ENCODE measurements around the gene UBE2G2. TPM values are rescaled to one million over a fixed set of nuclear protein-coding genes. Genes with fewer than 3 reads are reported as not detected.

UBE2G2 gene
- total RNA-seq, 1 experiment from 2014 or later = 68.3 TPM

DNA sequence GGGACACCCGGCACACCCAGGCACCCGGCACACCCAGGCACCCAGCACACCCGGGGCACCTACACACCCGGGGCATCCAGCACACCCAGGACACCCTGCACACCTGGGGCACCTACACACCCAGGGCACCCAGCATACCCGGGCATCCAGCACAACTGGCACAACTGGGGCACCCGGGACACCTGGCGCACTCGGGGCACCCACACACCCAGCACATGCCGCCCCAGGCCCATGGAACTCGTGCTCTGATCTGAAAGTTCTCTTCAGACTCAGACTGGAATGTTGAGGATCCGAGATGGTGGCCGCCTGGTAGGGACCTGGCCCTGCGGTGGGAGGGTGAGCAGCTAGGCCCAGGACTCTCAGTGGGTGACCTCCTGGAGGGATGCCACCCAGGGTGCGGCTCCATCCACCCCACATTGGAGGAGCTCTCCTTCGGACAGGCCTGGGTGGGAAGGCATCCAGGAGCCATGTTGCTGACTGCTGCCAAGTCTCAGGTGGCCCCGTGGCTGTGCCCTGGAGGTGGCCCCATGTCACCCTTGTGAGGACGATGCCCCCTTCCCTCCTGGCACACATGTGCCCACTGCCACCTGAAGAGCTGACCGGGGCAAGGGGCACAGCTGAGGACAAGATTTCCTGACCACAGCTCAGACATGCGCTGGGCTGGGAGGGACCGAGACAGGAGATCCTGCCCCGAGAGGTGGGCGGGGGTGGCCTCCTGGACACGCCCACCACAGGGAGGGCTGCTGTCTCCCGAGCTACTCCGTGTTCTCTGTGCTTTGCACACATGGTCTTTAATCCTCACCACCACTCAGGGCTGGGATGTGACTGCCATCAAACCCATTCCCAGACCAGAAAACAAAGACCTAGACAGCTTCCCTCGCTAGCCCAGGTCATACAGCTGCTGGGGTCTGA lies 37.0 kb downstream of the UBE2G2 start:
- no peak for DNase-seq (ENCODE audit: low spot score)

- DNase-seq (ENCODE audit: low spot score) = no peak
These were observed 37.9 kb downstream of the UBE2G2 start for GRCh38 chr21:44763451-44764318.

DNA sequence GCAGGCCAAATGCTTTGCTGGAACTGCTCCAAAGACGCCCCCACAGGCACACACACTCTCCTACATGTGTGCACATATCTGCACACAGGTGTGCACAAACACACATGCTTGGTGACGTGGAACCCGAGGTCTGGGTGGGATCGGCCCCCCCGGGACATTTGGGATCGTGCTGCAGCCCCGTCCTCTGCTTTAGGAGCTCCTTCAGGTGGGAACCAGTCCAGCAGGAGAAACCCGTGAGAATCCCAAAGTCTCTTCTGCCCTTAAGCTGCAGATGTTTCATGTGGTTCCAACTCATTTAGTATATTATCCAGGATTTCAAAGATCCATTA lies 38.6 kb downstream of the UBE2G2 start:
- no peak for DNase-seq (ENCODE audit: low spot score)

GRCh38 chr21:44762221-44763049 lies 39.2 kb downstream of the UBE2G2 start:
- no peak for DNase-seq (ENCODE audit: low spot score)

GRCh38 chr21:44761747-44762208 lies 39.8 kb downstream of the UBE2G2 start:
- DNase-seq (ENCODE audit: low spot score) = no peak

DNA sequence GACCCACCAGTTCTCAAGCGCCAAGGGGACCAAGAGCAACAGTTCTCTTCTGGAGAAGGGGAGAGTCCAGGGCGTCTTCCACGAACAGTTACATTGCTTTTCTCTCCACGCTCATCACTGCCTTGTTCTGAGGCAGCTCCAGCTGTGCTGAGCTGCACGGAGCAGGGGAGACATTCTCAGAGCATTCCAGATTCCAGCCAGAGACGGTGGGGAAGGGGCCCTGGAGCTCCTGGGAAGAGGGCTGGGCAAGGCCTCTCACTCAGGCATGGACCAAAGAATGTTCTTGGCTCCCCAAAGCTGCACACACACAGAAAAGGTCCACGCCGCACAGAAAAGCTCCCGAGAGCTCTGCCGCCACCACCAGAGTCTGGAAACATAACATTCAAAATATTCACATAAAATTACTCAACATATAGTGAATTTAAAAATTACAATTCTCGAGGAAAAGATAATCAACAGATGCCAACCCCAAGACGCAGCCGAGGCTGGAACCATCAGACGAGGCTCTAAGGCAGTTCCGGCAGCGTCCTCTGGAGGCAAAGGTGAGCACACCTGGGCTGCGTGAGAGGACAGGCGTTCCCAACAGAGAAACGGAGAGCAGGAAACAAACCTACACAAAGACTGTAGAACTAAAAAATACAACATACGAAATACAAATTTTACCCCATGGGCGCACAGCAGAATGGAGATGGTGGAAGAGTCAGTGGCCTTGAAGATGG lies 40.5 kb downstream of the UBE2G2 start:
- DNase-seq (ENCODE audit: low spot score) = no peak

GRCh38 chr21:44760376-44760775 lies 41.2 kb downstream of the UBE2G2 start:
- DNase-seq (ENCODE audit: low spot score) = no peak

- DNase-seq (ENCODE audit: low spot score) = no peak
These were observed 41.9 kb downstream of the UBE2G2 start for GRCh38 chr21:44759628-44760285.

- no peak for DNase-seq (ENCODE audit: low spot score)
These were observed 42.6 kb downstream of the UBE2G2 start for GRCh38 chr21:44758781-44759627.

DNA sequence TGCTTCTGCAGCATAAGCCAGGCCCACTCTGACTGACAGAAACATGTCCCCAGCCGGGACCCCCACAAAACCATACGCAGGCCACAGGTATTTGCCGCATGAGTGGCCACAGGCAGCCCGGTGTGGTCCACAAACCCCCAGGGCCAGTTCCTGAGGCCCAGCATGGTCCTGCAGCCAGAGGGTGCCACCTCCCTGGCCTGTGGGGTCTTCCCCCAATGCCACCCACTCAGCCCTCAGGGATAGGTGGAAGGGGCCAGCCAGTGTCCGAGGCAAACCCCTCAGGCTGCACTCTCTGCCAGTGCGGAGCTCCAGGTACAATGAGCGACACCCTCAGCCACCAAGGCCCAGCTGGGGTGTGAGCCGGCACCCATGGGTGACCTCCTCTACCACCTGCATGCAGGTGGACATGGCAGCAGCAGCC lies 43.5 kb downstream of the UBE2G2 start:
- no peak for DNase-seq (ENCODE audit: low spot score)

DNA sequence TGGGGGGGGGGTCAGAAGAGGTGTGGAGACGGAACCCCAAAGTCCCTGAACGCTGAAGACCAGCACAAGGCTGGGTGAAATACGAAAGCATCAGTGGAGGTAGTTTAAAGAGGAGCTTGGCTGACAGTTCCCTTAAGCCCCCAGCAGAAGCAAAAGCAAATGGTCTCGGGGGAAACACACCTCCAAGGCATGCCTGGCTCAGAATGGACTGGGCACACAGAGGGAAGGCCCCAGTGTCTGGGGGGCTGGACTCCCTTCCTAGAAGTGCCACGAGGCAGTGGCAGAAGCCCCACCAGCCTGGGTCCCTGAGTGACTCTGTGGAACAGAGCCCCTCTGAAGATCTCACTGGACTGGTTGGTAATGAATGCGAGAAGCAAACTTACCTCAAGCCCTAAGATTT lies 43.9 kb downstream of the UBE2G2 start:
- no peak for DNase-seq (ENCODE audit: low spot score)

DNA sequence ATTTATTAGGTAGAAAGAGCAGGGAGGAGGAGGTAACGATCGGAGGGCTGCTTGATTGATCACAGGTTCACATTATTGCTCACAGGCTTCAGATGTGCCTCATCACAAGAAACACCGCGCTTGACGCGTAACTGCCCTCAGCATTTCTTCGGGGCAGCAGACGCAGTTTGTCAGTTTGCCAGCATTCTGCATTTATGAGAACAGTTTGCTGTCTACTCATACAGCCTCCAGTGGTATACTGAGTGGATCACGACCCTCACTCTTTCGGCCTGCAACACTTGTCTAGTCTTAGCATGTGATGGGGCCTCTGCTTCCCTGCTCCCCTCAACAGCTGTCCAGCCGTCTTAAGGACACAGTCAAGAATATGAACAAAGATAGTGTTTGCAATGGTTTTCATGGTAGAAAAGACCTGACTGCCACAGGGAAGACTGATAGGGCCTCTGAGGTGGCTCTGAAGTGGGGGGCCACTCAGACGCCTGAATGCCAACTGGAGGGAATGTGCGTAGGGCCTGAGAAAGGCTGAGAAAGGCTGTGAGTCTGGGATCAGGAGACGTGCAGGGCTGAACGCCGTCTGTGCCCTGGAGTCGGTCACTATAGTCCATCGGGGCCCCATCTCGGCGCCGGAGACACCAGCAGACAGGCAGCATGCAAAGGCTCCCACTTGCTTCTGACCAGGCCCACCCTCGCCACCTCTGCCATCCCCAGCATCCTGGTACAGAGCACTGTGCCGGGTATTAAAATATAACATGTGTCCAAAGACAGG lies 45.0 kb downstream of the UBE2G2 start:
- DNase-seq (ENCODE audit: low spot score) = no peak

DNA sequence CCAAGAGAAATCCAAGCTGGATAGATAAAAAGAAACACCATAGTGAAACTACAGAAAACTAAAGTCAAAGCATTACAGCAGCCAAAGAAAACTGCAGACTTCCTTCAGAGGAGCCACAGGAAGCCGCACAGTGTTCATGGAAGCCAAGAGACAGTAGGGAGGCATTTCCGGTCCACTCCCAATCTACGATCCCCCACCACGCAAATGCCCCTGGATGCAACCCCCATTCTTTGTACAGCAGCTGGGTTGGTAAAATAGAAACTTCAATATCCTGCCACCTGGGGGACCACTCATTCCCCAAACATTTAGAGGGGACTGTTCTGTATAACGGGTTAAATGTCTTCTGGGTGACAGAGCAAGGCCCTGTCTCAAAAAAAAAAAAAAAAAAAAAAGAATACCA lies 46.4 kb downstream of the UBE2G2 start:
- DNase-seq (ENCODE audit: low spot score) = no peak

- no peak for DNase-seq (ENCODE audit: low spot score)
These were observed 48.3 kb downstream of the UBE2G2 start for GRCh38 chr21:44753357-44753756.

DNA sequence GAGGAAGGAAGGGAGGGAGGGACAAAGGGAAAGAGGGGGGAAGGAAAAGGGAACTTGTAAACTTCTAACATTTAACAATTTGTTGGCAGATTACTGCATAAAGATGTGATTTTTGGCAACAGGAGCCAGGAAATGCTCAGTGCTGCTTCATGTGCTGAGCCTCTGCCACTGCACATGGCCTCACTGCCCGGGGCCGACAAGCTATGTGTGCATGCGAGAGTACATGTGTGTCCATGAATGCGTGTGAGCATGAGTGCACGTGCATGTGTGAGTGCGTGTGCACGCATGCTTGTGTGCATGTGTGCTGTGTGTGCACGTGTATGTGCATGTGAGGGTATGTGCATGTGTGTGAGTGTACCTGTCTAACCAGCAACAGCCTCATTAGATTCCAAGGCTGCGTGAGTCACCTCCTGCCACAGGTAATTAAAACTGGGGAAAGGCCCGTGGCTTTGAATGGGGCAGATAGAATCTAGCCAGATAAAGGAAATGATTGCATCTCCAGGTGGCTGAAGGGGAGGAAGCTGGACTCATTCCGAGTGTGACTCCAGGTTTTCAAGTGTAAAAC lies 48.9 kb downstream of the UBE2G2 start:
- DNase-seq (ENCODE audit: low spot score) = peak; percentile 42

GRCh38 chr21:44751799-44752636 lies 49.6 kb downstream of the UBE2G2 start:
- no peak for DNase-seq (ENCODE audit: low spot score)

DNA sequence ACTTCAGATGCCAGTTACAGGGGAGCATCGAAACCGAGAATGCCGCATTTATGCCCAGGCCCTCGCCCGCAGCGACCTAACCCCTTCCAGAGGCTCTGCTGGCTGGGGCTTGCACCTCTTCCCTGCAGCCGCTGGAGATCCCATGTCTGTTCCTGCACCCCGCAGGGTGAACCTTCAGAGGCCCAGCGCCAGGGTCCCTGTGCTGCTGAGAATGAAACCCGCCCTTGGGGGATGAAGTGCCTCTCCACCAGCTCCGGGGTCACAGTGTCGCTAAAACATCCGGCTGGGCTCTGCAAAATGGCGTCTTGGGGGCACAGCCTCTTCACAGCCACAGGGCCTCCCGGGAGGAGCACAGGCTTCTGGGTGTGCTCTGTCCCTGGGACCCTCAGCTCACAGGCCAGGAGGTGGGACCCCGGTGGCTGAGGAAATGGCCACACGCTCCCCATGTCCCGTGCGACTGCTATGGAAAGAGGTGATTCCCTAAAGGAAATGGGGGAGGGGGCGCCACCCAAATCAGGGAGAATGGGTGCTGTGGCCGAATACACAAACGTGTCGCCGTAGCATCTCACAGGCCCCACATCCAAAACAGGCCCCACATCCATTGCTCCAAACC lies 50.3 kb downstream of the UBE2G2 start:
- DNase-seq (ENCODE audit: low spot score) = no peak

Measured in A172 (cell line).